ENCODE results near the gene ZNF610. TPM values are rescaled to one million over a fixed set of nuclear protein-coding genes. Genes with fewer than 3 reads are reported as not detected.
"Not testable (repeated sequence)": the region's sequence is repeated elsewhere in the genome, so short reads cannot be mapped to it uniquely, and the experiment has no call there.

The ZNF610 gene
- 4.4 and 5.5 TPM in 2 replicates for polyA plus RNA-seq (2011; rRNA removed)
- polyA minus RNA-seq (2011; rRNA and poly(A)+ RNA removed), result 5.1 and 7.6 TPM in 2 replicates

DNA sequence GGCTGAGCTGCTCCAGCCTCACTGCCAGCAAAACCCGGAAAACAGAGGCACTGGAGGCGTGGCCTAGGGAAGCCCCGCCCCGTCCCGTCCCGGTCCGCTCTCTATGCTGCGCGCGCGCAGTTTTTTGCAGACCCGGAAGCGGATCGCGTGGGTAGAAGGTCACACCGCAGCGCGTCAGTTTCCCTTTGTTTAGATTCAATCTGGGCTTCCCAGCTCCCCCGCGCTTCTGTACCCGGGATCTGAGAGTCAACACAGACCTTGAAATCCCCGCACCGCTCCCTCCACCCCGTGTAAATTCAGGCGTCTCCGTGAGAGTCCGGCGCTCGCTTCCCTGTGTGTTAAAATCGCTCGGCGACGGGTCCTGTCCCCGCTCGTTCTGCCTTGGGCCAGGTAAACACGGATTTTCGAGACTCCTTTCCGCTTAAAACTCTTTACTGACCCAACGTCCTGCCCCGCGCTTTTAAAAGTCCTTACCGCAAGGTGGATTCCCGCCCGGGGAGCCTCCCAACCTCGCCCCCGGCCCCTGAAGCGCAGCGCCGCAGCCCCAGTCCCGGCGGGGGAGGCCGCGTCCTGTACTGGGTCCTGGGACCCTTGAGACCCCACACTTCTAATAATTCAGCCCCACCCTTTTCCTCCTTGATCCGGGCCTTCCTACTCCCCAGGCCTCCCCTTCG, at the start of gene ZNF610:
Gene ZNF610 (plus strand): TSS at position 127 of the 674 bp plus-strand sequence. CDS start 12,930 bp downstream, outside the sequence.
- Histone ChIP-seq H3K4me3 (ENCODE audit: low read depth, low read length) (peak within 1 kb of the TSS; percentile 86), H3K9me3 (ENCODE audit: control insufficient read depth, insufficient read depth, low read length) (peaks cover 54% of the 10 kb centered on the region), H3K27ac (ENCODE audit: low read depth, low read length) (peak within 1 kb of the TSS; percentile 92), H3K27me3 (ENCODE audit: control insufficient read depth, insufficient read depth, low read length) (no peaks in the 10 kb centered on the region)
- ChIA-PET POLR2A (no interaction called here), CTCF (interaction anchor here (0.9 kb wide), 1 partner anchor 196 kb away, joined by 3 read pairs; the partner anchor contains the start of gene ZNF616)
- peak; percentile 69 for DNase-seq (ENCODE audit: low read depth, low spot score)
- no peak for TF ChIP-seq CTCF (IDR thresholded peaks at IDR 0.05; ENCODE audit: low read depth, low read length)

DNA sequence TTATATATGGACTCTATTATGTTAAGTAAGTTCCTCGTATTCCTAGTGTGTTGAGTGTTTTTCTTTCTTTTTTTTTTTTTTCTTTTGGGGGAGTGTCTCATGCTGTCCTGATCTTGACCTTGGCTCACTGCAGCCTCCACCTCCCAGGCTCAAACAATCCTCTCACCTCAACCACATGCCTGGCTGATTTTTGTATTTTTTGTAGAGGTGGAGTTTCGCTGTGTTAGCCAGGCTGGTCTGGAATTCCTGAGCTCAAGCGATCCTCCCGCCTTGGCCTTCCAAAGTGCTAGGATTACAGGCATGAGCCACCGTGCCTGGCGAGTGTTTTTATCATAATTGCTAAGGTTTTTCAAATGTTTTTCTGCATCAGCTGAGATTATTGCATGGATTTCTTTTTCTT, 49.8 kb upstream of the ZNF610 start:
- CTCF ChIA-PET, result no interaction called here

GRCh38 chr19:52291781-52292180, 44.3 kb upstream of the ZNF610 start:
- Histone ChIP-seq H3K9me3 (ENCODE audit: control insufficient read depth, insufficient read depth, low read length) (peaks cover 46% of the 10 kb centered on the region), H3K27ac (ENCODE audit: low read depth, low read length) (no peak overlapping the region), H3K4me3 (ENCODE audit: low read depth, low read length) (no peak overlapping the region), H3K27me3 (ENCODE audit: control insufficient read depth, insufficient read depth, low read length) (no peaks in the 10 kb centered on the region)
- CTCF ChIA-PET, result no interaction called here
- POLR2A ChIA-PET, result no interaction called here
- no peak for DNase-seq (ENCODE audit: low read depth, low spot score)
- no peak for TF ChIP-seq CTCF (IDR thresholded peaks at IDR 0.05; ENCODE audit: low read depth, low read length)

More for the DNA sequence above, 49.8 kb upstream of the ZNF610 start:
- POLR2A ChIA-PET, result interaction anchor here (0.6 kb wide), 1 partner anchor 542 kb away, joined by 4 read pairs; no protein-coding TSS in a partner anchor
- H3K4me3 ChIP-seq (ENCODE audit: low read depth, low read length), result no peak overlapping the region
- H3K9me3 ChIP-seq (ENCODE audit: control insufficient read depth, insufficient read depth, low read length), result peaks cover 37% of the 10 kb centered on the region
- no peak for TF ChIP-seq CTCF (IDR thresholded peaks at IDR 0.05; ENCODE audit: low read depth, low read length)
- no peak for DNase-seq (ENCODE audit: low read depth, low spot score)
- no peak overlapping the region for H3K27ac ChIP-seq (ENCODE audit: low read depth, low read length)
- no peaks in the 10 kb centered on the region for H3K27me3 ChIP-seq (ENCODE audit: control insufficient read depth, insufficient read depth, low read length)

- DNase-seq (ENCODE audit: low read depth, low spot score); POLR2A ChIA-PET; H3K27me3 ChIP-seq (ENCODE audit: control insufficient read depth, insufficient read depth, low read length); H3K27ac ChIP-seq (ENCODE audit: low read depth, low read length); H3K4me3 ChIP-seq (ENCODE audit: low read depth, low read length): not testable (repeated sequence)
- peaks cover 39% of the 10 kb centered on the region for H3K9me3 ChIP-seq (ENCODE audit: control insufficient read depth, insufficient read depth, low read length)
- CTCF ChIA-PET, result interaction anchor here (0.6 kb wide), 1 partner anchor 55 kb away, joined by 3 read pairs; no protein-coding TSS in a partner anchor
Observed at GRCh38 chr19:52292946-52293345, 43.1 kb upstream of the ZNF610 start.

DNA sequence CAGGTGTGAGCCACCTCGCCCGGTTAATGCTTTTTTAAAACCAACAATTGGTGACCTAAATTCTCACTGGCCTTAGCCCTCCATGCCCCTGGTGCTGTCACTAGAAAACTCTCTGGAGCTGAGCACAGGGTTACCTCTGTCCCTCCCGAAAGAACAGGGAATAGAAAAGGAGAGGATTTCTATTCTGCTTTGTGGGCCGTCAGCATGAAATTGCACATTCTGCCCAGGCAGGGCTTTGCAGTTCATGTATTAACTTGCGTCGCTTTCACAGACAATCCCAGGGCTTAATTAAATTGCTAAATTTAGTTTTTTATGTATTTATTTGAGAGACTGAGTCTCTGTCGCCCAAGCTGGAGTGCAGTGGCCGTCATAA, 39.7 kb upstream of the ZNF610 start:
- no peak for DNase-seq (ENCODE audit: low read depth, low spot score)
- H3K9me3 ChIP-seq (ENCODE audit: control insufficient read depth, insufficient read depth, low read length), result peaks cover 38% of the 10 kb centered on the region
- no peaks in the 10 kb centered on the region for H3K27me3 ChIP-seq (ENCODE audit: control insufficient read depth, insufficient read depth, low read length)
- POLR2A ChIA-PET, result interaction anchor here (0.5 kb wide), 1 partner anchor 100 kb away, joined by 4 read pairs; no protein-coding TSS in a partner anchor
- TF ChIP-seq CTCF (IDR thresholded peaks at IDR 0.05; ENCODE audit: low read depth, low read length), result no peak
- H3K4me3 ChIP-seq (ENCODE audit: low read depth, low read length), result peak overlapping the region; percentile 68
- CTCF ChIA-PET, result no interaction called here
- peak overlapping the region; percentile 39 for H3K27ac ChIP-seq (ENCODE audit: low read depth, low read length)

Measured in AG04450 (cell line).